AG10803 (cell line): ENCODE data around the gene EPHB2.

ENCODE experiments used
- DNase-seq: peaks from one replicate; pipeline ENCODE4 v3.0.0; 2010; ENCODE audit warnings: low read depth
- H3K4me3 ChIP-seq: 2 replicates; pipeline ENCODE4 v1.5.1; 2011; ENCODE audit warnings: mild to moderate bottlenecking, low read length, control low read depth
- CTCF ChIP-seq: conservative IDR thresholded peaks from 2 replicates; pipeline ENCODE4 v1.5.1; 2011; ENCODE audit warnings: mild to moderate bottlenecking, low read length, control low read depth, inconsistent platforms

EPHB2 gene

GRCh38 chr1:22761821-22762220 lies 51.2 kb downstream of the EPHB2 start:
- no peak for TF ChIP-seq CTCF
- no peak for DNase-seq
- H3K4me3 ChIP-seq, result no peak overlapping the region

- no peak for TF ChIP-seq CTCF
- no peak overlapping the region for H3K4me3 ChIP-seq
- no peak for DNase-seq
These were observed 53.0 kb downstream of the EPHB2 start for GRCh38 chr1:22763487-22764200.

GRCh38 chr1:22767852-22768251 lies 57.2 kb downstream of the EPHB2 start:
- no peak for DNase-seq
- no peak overlapping the region for H3K4me3 ChIP-seq
- no peak for TF ChIP-seq CTCF

- no peak for TF ChIP-seq CTCF
- no peak for DNase-seq
- no peak overlapping the region for H3K4me3 ChIP-seq
These were observed 59.3 kb downstream of the EPHB2 start for GRCh38 chr1:22769932-22770331.

GRCh38 chr1:22772014-22772413 lies 61.4 kb downstream of the EPHB2 start:
- no peak for DNase-seq
- no peak overlapping the region for H3K4me3 ChIP-seq
- no peak for TF ChIP-seq CTCF

- peak; percentile 77 for DNase-seq
- no peak for TF ChIP-seq CTCF
- H3K4me3 ChIP-seq, result no peak overlapping the region
These were observed 63.6 kb downstream of the EPHB2 start for GRCh38 chr1:22773981-22774832.

GRCh38 chr1:22774833-22775182 lies 64.2 kb downstream of the EPHB2 start:
- no peak for TF ChIP-seq CTCF
- no peak overlapping the region for H3K4me3 ChIP-seq
- DNase-seq, result no peak
